GM12801 (cell line): Measurements from ENCODE around the gene FAM76B.

Experiments
- CTCF ChIP-seq: IDR thresholded peaks from one replicate; pipeline ENCODE4 v1.5.1; 2011; ENCODE audit warnings: control low read depth; ENCODE audit not compliant: insufficient read length; ENCODE audit errors: extremely low read depth

FAM76B gene

GRCh38 chr11:95739108-95739938 lies 50.3 kb downstream of the FAM76B start:
- TF ChIP-seq CTCF: no peak

- no peak for TF ChIP-seq CTCF
Measured at GRCh38 chr11:95736809-95737208, 52.8 kb downstream of the FAM76B start.

- no peak for TF ChIP-seq CTCF
Measured at GRCh38 chr11:95736355-95736754, 53.2 kb downstream of the FAM76B start.

GRCh38 chr11:95734009-95734572 lies 55.5 kb downstream of the FAM76B start:
- TF ChIP-seq CTCF: no peak

- no peak for TF ChIP-seq CTCF
Measured at GRCh38 chr11:95732930-95733602, 56.5 kb downstream of the FAM76B start.

GRCh38 chr11:95729462-95729861 lies 60.1 kb downstream of the FAM76B start:
- TF ChIP-seq CTCF: no peak

GRCh38 chr11:95728790-95729189 lies 60.8 kb downstream of the FAM76B start:
- no peak for TF ChIP-seq CTCF
